ENCODE data around the gene SLC30A10.
"Not testable (repeated sequence)": the region's sequence is repeated elsewhere in the genome, so short reads cannot be mapped to it uniquely, and the experiment has no call there.

Gene SLC30A10

GRCh38 chr1:219927956-219928790 lies at the start of gene SLC30A10:
TSS of gene SLC30A10 (minus strand) at chr1:219928557. CDS start at chr1:219928440, 117 bp downstream.
- no peak for DNase-seq

DNA sequence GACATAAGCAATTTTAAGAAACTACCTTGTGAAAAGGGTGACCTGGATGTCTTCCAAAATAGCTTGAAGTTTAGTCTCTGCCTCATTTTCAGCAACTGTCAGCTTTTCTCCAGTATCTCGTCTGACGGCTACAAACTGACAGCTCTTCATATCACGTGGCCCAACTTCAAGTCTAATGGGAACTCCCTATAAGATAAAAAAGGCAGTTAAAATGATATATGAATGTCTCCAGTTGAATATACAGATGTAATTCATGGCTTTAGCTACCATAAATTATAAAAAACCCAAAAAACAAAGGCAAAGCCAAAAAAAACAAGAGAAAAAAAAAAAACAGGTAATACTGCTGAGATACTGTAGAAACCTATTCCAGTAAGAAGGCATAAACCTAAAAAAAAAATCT lies 44.9 kb upstream of the SLC30A10 start:
- DNase-seq, result no peak

GRCh38 chr1:219967361-219967760 lies 39.0 kb upstream of the SLC30A10 start:
- DNase-seq, result no peak

DNA sequence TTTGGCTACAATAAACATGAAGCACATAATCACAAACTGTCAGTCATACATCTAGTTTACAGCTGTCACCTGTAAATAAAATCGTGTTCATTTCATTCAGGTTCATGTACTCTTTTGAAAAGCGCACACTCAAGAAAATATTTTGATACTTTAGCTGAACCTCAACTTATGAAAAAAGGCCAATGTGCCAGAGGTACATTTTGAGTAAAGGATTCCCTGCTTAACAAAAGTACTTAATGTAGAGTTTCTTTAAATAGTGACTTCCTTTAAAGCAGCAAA lies 37.7 kb upstream of the SLC30A10 start:
- DNase-seq, result no peak

GRCh38 chr1:219965285-219966070 lies 37.1 kb upstream of the SLC30A10 start:
- no peak for DNase-seq

DNA sequence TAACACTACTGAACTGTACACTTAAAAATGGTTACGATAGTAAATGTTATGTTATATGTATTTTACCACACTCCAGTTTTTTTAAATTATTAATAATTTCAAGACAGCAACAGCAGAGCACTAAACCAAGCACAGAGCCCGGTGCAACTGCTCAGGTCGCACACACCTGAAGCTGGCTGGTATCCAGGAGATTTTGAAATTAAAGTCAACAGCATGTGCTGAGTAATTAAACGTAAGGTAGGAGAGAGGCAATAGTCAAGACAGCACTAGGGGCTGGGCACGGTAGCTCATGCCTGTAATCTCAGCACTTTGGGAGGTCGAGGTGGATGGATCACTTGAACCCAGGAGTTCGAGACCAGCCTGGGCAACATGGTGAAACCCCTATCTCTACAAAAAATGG lies 35.1 kb upstream of the SLC30A10 start:
- DNase-seq, result no peak

DNA sequence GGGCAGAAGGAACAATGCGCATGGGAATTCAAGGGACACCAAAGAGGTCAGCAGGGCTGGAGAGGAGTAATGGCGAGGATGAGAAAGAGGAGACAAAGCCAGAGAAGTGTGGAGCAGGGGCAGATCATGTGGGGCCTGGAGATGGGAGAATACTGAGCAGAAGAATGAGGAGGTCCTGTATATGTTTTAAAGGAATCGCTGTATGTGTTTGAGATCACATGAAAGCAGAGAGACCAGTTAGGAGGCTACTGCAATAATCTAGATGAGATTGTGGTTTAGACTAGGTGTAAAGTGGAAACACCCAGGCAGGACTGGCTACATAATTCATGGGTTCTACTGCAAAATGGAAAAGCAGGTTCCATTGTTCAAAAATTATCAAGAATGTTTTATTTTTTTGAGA lies 33.3 kb upstream of the SLC30A10 start:
- no peak for DNase-seq

DNA sequence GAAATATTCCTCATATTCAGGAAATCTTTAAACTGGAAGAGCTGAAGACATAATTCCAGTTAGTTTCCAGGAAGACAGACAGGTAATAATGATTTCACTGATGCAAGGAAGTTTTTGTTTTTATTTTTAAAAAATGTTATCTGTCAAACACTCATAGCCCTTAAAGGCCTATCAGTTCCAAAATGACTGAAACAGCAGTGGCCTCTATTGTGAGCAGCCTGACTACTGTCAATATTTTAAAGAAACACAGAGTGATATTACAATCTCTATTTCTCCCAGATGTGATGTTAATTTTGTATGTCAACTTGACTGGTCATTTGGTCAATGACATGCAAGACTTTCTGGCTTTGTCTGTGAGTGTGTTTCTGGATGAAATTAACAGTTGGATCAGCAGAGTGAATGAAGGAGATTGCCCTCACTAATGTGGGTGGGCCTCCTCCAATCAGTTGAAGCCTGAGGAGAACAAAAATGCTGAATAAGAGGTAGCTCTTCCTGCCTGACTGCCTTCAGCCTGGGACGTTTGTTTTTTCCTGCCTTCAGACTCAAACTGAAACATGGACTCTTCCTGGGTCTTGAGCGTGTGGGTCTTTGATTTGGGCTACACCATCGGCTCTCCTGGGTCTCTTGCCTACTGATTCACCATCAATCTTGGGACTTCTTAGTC lies 31.3 kb upstream of the SLC30A10 start:
- no peak for DNase-seq

GRCh38 chr1:219958875-219959417 lies 30.6 kb upstream of the SLC30A10 start:
- no peak for DNase-seq

DNA sequence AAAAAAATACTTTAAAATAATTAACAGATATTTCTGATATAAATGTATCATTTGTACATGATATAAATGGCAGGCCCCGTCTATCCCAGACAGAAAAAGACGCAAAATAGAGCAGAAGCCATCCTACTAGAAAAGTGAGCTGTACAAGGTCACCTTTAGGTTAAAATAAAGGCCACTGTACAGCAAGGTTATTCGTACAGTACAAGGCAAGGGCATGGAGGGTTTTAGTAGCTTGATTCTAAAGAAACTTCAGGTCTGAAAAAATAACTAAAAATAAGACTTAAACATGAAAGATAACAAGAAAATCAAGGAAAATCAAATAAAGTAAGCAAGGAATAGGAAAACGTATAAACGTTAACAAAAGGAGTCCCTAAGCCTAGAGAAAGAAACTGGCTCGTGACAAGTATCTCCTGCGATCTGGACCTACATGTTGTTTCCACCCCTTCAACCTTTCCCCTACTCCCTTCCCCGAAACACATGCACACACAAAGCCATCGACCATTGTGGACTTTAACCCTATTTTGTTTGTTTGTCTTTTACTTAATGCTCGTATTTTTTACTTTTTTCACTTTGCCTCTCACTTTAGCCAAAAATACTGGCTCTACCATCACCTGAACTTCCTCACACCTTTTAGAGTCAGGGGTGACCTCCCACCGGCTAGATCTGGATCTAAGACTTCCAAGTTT lies 26.5 kb upstream of the SLC30A10 start:
- no peak for DNase-seq

- no peak for DNase-seq
Measured at GRCh38 chr1:219954052-219954451, 25.7 kb upstream of the SLC30A10 start.

GRCh38 chr1:219952361-219952760 lies 24.0 kb upstream of the SLC30A10 start:
- no peak for DNase-seq

GRCh38 chr1:219949227-219949626 lies 20.9 kb upstream of the SLC30A10 start:
- not testable (repeated sequence) for DNase-seq

- not testable (repeated sequence) for DNase-seq
Measured at GRCh38 chr1:219948766-219949165, 20.4 kb upstream of the SLC30A10 start.

GRCh38 chr1:219945795-219946194 lies 17.4 kb upstream of the SLC30A10 start:
- no peak for DNase-seq

DNA sequence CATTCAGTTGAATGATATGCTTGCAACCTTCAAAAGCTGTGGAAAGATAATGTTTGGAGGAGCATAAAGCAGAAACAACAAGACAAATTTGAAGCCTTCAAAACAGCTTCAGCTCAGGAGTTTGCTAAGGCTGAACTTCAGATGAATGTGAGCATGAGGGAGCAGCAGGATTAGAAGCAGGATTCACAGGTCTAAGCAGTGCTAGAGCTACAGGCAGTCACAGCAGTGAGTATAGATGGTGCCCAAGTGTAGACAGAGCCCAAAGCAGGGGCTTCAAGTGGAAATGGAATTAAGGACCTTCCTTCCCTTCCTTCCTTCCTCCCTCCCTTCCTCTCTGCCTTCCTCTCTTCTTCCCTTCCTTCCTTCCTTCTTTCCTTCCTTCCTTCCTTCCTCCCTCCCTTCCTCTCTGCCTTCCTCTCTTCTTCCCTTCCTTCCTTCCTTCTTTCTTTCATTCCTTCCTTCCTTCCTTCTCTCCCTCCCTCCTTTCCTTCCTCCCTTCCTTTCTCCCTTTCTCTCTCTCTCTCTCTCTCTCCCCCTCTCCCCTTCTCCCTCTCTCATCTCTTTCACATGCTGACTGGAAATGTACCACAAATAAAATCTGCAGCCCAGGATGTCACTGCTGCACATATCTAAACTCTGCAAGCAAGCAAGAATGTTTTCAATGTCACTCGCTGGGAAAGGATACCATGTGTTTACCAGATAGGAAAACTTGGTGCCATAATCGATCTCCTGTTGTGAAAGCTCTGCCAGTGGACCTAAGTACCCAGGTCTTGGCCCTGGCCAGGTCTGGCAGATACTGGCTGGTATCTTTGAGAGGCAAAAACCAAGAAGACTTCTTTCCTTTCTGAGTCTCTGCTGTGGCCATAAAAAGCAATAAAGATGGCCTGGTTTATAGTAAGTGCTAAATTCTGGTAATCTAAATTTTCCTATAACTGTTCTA lies 13.1 kb upstream of the SLC30A10 start:
- no peak for DNase-seq

- no peak for DNase-seq
Measured at GRCh38 chr1:219940707-219941106, 12.3 kb upstream of the SLC30A10 start.

DNA sequence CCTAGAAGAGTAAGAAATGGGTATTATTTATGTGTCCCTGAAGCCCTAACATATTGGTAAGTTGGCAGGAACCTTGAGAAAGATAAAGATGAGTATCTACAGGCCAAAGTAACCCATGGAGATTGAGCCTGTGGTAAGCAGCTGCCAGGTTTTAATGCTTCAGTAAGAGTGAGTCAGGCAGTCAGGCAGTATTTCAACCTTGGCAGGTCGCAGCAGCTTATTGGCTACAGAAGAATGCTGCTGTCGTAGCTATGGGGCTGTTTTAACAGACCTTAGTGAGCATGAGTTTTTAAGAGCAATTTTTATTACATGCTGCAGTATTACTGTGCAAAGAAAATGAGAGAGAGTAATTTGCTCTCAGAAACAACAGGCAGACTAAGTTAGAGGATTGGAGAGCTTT lies 10.3 kb upstream of the SLC30A10 start:
- DNase-seq, result no peak

DNA sequence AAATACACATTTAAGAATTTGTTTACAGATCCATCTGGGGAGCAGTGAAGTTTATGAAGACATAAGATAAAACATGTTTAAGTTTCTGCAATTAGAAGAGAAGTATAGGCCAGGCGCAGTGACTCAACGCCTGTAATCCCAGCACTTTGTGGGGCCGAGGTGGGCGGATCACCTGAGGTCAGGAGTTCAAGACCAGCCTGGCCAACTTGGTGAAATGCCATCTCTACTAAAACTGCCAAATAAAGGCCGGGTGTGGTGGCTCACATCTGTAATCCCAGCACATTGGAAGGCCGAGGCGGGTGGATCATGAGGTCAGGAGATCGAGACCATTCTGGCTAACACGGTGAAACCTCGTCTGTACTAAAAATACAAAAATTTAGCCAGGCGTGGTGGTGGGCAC lies 5.4 kb upstream of the SLC30A10 start:
- not testable (repeated sequence) for DNase-seq

- DNase-seq, result no peak
Measured at GRCh38 chr1:219931033-219931432, 2.7 kb upstream of the SLC30A10 start.

DNA sequence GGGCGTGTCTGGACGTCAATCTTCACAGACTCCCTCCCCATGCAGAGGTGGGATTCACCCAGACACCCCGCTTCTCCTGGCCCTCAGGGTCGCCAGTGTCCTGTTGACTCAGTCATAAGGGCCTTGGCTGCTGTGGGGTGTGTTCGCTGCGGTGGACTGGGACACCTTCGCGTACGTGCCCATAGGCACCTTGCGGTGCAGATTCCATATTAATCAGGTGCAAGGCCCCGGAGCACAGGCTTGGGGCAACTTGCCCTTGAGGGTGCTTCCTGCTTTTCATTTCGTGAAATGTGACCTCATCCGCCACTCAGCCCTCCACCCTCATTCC lies 398 bp upstream of the SLC30A10 start:
- DNase-seq, result no peak

Measured in activated CD4-positive, CD25-positive, alpha-beta regulatory T cell (primary cell).